Vagina (tissue), 2 donors: ENCODE data around the gene MCF2L.

ENCODE experiments used
- POLR2A ChIP-seq, 2 donors: fragments of 450-650 bp; IDR thresholded peaks; one replicate each; pipeline ENCODE4 v1.6.1; 2017; ENCODE audit warnings: antibody characterized with exemption in 2 of 2, mild to moderate bottlenecking in 2 of 2, moderate library complexity in 2 of 2
- TF ChIP-seq, protein P1 (sequence below), 3 experiments: fragments of 450-650 bp in 2 of 3; fragments of 200-600 bp in 1 of 3; sonication (generic) in 1 of 3; IDR thresholded peaks; one replicate each; pipeline ENCODE4 v1.5.1; 2017 to 2019; ENCODE audit warnings: antibody characterized with exemption in 3 of 3, mild to moderate bottlenecking in 2 of 3, moderate library complexity in 2 of 3

DNA sequence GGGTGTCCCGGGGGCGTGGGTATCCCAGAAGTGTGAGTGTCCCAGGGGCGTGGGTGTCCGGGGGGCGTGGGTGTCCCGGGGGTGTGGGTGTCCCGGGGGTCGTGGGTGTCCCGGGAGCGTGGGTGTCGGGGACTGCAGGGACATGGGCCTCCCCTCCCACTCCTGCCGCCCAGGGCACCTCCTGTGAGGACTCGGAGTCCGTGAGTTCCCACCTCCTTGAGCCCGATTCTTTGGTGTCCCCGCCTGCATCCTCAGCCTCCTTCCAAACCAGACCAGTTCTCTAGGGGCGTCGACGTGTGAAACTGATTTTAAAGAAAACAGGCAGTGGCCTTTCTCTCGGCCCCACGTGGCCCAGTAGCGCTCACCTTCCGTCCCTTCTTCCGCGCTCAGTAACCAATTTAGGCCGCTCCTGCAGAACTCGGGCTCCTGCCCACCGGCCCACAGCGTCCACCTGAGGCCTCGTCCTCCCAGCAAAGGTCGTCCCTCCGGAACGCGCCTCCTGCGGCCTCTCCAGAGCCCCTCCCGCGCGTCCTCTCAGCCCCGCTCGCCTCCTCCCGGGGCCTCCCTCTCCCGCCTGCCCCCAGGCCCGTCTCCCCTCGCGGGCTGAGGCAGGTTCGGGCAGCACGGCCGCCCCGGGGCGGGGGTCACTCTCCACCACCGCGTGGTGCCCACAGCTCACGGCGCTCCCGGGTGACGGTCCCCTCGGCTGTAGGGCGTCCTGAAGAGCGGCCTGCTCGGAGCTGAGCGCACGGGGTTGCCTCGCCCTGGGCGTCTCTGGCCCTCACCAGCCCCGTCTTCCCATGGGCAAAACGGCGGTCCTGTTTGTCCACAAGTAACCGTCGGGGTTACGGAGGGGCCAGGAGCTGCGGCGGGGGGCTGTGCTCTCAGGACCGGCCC lies 140.4 kb downstream of the MCF2L start:
- TF ChIP-seq, protein P1, sequence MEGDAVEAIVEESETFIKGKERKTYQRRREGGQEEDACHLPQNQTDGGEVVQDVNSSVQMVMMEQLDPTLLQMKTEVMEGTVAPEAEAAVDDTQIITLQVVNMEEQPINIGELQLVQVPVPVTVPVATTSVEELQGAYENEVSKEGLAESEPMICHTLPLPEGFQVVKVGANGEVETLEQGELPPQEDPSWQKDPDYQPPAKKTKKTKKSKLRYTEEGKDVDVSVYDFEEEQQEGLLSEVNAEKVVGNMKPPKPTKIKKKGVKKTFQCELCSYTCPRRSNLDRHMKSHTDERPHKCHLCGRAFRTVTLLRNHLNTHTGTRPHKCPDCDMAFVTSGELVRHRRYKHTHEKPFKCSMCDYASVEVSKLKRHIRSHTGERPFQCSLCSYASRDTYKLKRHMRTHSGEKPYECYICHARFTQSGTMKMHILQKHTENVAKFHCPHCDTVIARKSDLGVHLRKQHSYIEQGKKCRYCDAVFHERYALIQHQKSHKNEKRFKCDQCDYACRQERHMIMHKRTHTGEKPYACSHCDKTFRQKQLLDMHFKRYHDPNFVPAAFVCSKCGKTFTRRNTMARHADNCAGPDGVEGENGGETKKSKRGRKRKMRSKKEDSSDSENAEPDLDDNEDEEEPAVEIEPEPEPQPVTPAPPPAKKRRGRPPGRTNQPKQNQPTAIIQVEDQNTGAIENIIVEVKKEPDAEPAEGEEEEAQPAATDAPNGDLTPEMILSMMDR (IDR thresholded peaks at IDR 0.05), result no peak
- no peak for TF ChIP-seq POLR2A (IDR thresholded peaks at IDR 0.05)
